ENCODE results near the gene IQSEC1. TPM values are rescaled to one million over a fixed set of nuclear protein-coding genes. Genes with fewer than 3 reads are reported as not detected.

IQSEC1 gene
- total RNA-seq, 1 experiment from 2014 or later, result 13.3 TPM

DNA sequence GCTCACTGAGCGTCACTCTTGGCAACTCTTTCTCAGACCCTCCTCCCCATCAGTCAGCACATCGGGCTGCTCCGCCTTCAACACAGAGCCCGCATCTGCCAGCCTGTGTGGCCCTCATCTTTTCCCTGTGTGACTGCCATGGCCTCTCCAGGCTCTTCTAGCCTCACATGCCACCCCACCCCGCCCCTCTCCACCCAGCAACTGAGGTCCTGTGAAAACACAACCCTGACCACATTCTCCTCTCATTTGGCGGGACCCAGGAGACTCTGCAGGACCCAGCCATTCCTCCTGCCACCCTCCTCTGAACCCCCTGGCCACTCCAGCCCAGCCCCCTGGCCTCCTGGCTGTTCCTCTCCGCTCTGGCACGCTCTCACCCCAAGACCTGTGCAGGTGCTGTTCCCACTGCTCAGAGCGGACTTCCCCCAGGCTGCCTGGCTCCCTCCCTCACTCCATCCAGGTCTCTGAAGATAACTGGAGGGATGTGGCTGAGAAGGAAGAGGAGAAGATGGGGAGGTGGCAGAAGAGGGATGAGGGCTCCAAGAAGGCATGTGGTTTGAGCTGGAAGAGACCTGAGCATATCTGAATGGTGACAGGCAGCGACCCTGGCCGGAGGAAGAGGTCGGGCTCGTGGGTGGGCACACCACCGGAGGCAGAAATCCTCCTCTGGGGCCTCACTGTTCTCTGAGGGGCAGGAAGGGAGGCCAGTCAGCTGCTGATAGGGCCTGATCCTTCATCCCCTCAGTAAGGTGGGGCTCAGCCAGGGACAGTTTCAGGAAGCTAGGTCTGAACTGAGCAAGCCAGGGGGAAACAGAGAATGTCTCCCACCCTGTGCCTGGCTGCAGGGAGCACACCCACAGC, 120.7 kb downstream of the IQSEC1 start:
- BruUV-seq (replicated peaks), result no TSS peak
- Mint-ChIP-seq H3K36me3 (ENCODE audit: insufficient read depth, unreplicated experiment) (peaks cover 4% of the 10 kb centered on the region), H3K27me3 (ENCODE audit: unreplicated experiment) (no peaks in the 10 kb centered on the region), H3K9me3 (ENCODE audit: low read depth, unreplicated experiment) (no peaks in the 10 kb centered on the region), H3K27ac (ENCODE audit: unreplicated experiment) (no peak overlapping the region), H3K4me1 (ENCODE audit: low read depth, unreplicated experiment) (no peaks in the 10 kb centered on the region), H3K4me3 (ENCODE audit: low read depth, unreplicated experiment) (no peak overlapping the region)
- DNase-seq, result no peak
- CTCF ChIA-PET, result no interaction called here
- TF ChIP-seq CTCF (IDR thresholded peaks at IDR 0.05; ENCODE audit: unreplicated experiment), result no peak
- intact Hi-C loops (cut with micrococcal nuclease; ENCODE audit: unreplicated experiment), result no loop called here

GRCh38 chr3:12948891-12949711, 124.1 kb downstream of the IQSEC1 start:
- Mint-ChIP-seq H3K4me3 (ENCODE audit: low read depth, unreplicated experiment) (no peak overlapping the region), H3K9me3 (ENCODE audit: low read depth, unreplicated experiment) (no peaks in the 10 kb centered on the region), H3K4me1 (ENCODE audit: low read depth, unreplicated experiment) (no peaks in the 10 kb centered on the region), H3K36me3 (ENCODE audit: insufficient read depth, unreplicated experiment) (peaks cover 4% of the 10 kb centered on the region), H3K27ac (ENCODE audit: unreplicated experiment) (no peak overlapping the region), H3K27me3 (ENCODE audit: unreplicated experiment) (no peaks in the 10 kb centered on the region)
- no TSS peak for BruUV-seq (replicated peaks)
- no peak for TF ChIP-seq CTCF (IDR thresholded peaks at IDR 0.05; ENCODE audit: unreplicated experiment)
- intact Hi-C loops (cut with micrococcal nuclease; ENCODE audit: unreplicated experiment), result no loop called here
- CTCF ChIA-PET, result interaction anchor here (0.7 to 1.2 kb wide), 2 partner anchors 10 to 171 kb away, joined by 3 read pairs; no protein-coding TSS in a partner anchor
- DNase-seq, result no peak

DNA sequence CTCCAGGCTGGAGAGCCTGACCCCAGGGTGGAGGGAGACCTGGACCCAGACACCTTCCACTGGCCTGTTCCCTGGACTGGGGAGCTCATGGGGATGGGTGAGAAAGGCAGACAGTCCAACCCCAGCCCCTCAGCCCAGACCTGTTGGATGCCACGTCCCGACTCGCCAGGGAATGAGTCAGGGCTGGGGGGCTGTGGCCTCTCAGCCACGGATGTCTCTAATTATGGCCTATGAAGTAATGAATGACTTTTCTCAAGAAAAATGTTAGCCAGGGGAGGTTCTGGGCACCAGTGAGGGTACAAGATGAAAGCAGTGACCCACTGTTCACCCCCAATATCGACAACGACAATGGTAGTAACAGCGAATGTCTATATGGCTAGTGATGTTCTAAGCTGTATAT, 124.9 kb downstream of the IQSEC1 start:
- H3K9me3 Mint-ChIP-seq (ENCODE audit: low read depth, unreplicated experiment), result no peaks in the 10 kb centered on the region
- no peak for TF ChIP-seq CTCF (IDR thresholded peaks at IDR 0.05; ENCODE audit: unreplicated experiment)
- DNase-seq, result no peak
- peaks cover 4% of the 10 kb centered on the region for H3K36me3 Mint-ChIP-seq (ENCODE audit: insufficient read depth, unreplicated experiment)
- H3K4me3 Mint-ChIP-seq (ENCODE audit: low read depth, unreplicated experiment), result no peak overlapping the region
- no TSS peak for BruUV-seq (replicated peaks)
- CTCF ChIA-PET, result interaction anchor here (1.1 kb wide), 1 partner anchor 12 kb away, joined by 4 read pairs; no protein-coding TSS in a partner anchor
- H3K27me3 Mint-ChIP-seq (ENCODE audit: unreplicated experiment), result no peaks in the 10 kb centered on the region
- intact Hi-C loops (cut with micrococcal nuclease; ENCODE audit: unreplicated experiment), result no loop called here
- no peak overlapping the region for H3K27ac Mint-ChIP-seq (ENCODE audit: unreplicated experiment)
- no peaks in the 10 kb centered on the region for H3K4me1 Mint-ChIP-seq (ENCODE audit: low read depth, unreplicated experiment)

GRCh38 chr3:12947504-12948369, 125.5 kb downstream of the IQSEC1 start:
- CTCF ChIA-PET, result interaction anchor here (1.1 to 1.2 kb wide), 2 partner anchors 13 to 20 kb away, joined by 4 read pairs; no protein-coding TSS in a partner anchor
- intact Hi-C loops (cut with micrococcal nuclease; ENCODE audit: unreplicated experiment), result no loop called here
- no peak overlapping the region for H3K27ac Mint-ChIP-seq (ENCODE audit: unreplicated experiment)

More at GRCh38 chr3:12947504-12948369, 125.5 kb downstream of the IQSEC1 start:
- H3K36me3 Mint-ChIP-seq (ENCODE audit: insufficient read depth, unreplicated experiment), result peaks cover 4% of the 10 kb centered on the region
- H3K27me3 Mint-ChIP-seq (ENCODE audit: unreplicated experiment), result no peaks in the 10 kb centered on the region
- H3K4me3 Mint-ChIP-seq (ENCODE audit: low read depth, unreplicated experiment), result no peak overlapping the region
- H3K4me1 Mint-ChIP-seq (ENCODE audit: low read depth, unreplicated experiment), result no peaks in the 10 kb centered on the region
- no peaks in the 10 kb centered on the region for H3K9me3 Mint-ChIP-seq (ENCODE audit: low read depth, unreplicated experiment)
- no TSS peak for BruUV-seq (replicated peaks)
- peak; percentile 71 for DNase-seq
- TF ChIP-seq CTCF (IDR thresholded peaks at IDR 0.05; ENCODE audit: unreplicated experiment), result no peak
